GM18907 (cell line): Measurements from ENCODE around the gene SCARB1.
A peak's percentile ranks its signal among the peaks of the same experiment; 100 is the strongest.

Source experiments
- ATAC-seq: cut with Tn5 transposase; IDR thresholded peaks from one replicate; pipeline ENCODE4 v1.9.1; 2021; ENCODE audit warnings: mild to moderate bottlenecking, moderate library complexity; ENCODE audit not compliant: unreplicated experiment

The SCARB1 gene

DNA sequence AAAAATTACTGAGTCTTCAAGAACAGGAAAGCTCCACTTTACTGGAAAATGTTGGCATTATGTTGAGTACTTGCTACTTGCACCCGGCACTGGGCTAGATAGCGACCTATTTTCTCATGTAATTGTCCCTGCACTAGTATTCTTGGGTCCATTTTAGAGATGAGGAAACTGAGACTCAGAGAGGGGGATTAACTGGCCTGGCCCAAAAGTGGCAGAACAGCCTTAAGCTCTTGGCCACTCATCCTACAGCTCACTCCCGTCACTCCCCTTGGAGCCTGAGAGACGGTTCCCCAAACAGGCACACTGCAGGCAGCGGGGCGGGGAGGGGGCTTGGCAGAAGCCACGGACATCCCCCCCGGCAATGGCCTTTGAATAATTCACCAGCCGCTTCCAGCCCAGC, 113.9 kb downstream of the SCARB1 start:
- no peak for ATAC-seq

DNA sequence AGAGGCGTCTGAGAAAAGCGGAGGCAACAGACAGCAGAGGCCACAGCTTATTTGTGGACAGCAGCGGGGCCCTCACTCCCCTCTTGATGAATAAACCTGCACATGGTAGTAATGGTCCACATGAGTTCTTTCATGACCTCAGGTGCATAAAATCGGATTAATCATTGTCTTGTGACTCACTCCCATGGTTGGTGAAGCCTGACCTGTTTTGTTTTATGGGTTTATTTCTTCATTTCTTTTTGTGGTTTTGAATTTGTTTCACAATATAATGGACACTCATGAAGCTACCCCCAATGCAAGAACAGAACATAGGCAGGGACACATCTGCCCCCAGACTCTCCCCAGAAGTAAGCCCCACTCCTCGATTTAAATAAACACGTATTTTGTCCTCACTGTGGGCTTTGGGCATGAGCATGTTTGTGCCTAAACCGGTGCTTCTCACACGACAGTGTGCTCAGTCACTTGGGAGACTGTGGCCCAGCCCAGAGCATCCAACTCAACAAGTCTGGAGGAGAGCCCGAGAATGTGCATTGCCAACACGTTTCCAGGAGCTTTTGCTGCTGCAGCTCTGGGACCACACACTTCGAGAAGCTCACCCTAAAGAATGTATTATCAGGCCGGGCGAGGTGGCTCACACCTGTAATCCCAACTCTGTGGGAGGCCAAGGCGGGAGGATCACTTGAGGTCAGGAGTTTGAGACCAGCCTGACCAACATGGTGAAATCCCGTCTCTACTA, 116.1 kb downstream of the SCARB1 start:
- ATAC-seq, result peak; percentile 60

- ATAC-seq, result no peak
Observed at GRCh38 chr12:124746649-124747425, 116.8 kb downstream of the SCARB1 start.

DNA sequence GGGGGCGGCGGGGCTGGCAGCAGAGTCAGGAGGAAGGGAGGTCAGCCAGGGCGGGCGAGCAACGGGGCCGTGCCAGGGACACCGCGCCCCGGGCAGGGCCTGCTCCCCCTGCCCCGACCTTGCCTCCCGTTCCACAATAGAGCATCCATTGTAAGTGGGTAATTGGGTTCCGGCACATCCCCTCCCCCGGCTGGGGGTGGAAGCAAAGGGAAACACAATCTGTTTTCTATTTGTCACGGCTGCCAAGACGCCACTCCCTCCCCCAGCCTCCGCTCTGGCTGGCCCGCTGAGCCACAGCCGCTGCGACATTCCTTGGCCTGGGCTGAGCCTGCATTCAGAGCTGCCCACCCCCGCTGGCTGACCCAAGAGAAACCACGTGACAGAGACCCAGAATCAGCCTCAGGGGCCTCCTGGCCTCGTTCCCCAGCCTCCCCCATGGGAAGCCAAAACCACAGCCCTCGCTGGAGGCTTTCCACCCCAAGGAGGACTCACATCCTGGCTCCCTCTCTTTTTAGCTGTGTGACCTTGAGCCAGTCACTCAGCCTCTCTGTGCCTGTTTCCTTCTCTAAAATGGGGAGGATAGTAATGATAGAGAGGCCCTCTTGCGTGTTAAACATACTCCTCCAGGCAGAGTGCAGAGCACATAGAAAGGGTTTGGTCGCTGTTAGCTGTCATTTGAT, 117.6 kb downstream of the SCARB1 start:
- ATAC-seq, result peak; percentile 46

DNA sequence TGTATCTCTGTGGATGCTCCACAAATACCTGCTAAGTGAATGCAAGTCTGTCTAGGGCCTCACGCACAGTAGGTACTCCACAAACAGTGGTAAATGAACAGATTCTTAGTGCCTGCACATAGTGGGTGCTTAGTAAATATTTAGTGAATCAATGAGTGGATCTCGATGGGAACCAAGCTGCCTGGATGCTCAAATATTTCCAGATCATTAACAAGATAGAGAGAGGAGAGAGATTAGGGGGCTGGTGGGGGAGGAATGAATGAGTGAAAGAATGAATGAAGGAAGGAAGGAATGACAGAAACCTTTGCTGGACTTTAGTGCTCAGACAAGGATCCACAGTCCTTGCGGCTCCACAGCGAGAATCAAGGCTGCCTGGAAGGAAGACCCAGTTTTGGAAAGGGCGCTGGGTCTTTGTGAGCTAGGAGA, 118.2 kb downstream of the SCARB1 start:
- no peak for ATAC-seq

DNA sequence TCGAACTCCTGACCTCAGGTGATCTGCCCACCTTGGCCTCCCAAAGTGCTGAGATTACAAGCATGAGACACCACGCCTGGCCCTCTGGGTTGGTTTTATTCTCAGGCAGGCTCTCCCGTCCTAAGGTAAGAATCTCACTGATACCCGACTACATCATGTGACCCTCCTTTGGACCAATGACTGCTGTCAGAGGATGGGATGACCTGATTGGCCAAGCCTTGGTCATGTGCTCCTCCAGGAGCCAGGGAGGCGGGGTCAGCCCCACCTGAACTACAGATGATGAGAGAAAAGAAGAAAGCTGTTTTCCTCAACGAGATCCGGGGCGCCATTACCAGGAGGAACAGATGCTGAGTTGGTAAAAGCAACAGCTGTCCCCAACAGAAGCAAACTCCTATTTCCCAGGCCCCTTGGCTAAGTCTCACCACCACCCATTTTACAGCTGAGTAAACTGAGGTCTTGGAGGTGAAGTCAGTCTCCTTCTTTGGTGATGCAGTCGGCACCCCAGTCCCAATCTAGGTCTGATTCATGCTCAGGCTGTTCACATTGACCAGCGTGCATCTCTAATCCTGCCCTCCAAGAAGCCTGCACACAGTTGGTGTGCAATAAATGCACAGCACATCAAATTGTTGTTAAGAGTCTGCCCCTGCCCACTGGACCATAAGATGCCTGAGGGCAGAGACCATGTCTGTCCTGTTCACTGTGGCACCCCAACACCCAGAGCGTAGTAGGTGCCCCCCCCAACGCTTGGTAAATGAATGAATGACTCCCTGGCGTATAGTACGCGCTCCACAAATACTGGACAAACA, 118.8 kb downstream of the SCARB1 start:
- no peak for ATAC-seq

- ATAC-seq, result no peak
Observed at GRCh38 chr12:124744273-124744640, 119.4 kb downstream of the SCARB1 start.

- no peak for ATAC-seq
Observed at GRCh38 chr12:124743479-124744272, 120.0 kb downstream of the SCARB1 start.

DNA sequence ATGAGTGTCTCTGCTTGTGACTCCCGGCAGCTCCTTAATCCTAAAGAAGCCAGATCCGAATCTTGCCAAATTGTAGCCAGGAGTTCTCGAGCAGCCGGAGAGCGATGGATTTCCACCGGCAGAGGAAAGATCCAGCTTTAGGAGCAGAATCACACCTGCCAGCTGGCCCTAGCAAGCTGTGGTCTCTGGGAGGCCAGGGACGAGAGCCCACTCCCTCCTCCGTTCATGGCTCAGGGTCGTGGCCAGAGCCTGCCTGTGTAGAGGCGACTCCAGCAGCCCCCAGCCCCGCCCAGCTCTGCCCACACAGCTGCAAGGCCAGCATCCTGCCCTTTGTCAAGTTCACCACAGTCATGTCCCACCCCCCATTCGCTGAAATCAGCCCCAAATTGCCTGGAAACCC, 121.0 kb downstream of the SCARB1 start:
- no peak for ATAC-seq

DNA sequence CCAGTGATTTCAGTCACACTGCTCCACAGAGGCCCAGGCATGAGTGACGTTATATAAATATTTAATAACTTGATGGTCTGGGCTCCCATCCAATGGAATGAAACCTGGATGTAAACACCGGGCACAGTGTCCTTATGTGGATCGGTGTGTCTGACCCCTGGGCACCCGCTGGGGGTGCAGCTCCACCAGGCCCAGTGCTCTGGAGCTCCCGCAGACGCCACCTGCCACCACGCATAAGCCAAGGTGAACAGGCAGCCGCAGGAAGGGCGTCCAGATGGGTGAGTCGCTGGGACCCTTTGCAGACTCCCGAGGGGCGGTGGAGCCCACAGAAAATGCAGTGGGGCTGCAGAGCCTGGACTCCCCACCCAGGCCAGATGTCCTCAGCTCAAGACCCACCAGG, 121.6 kb downstream of the SCARB1 start:
- no peak for ATAC-seq

DNA sequence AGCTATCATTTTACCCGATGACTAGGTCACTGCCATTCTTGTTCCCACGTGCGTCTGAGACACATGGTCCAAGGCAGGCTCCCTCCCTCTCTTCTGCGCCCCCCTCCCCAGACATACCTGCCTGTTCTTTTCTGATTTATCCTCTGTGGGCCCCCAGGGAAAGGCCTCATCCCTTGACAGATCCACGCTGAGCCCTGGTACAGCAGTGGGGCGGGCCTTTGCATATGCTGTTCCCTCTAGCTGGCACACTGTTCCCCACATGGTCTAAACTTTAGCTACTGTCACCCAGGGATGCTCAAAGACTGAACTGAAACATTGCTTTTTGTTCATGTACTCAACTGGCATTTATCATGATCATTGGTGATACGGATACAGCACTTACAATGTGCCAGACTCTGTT, 122.5 kb downstream of the SCARB1 start:
- no peak for ATAC-seq

- no peak for ATAC-seq
Observed at GRCh38 chr12:124740691-124741137, 123.0 kb downstream of the SCARB1 start.

DNA sequence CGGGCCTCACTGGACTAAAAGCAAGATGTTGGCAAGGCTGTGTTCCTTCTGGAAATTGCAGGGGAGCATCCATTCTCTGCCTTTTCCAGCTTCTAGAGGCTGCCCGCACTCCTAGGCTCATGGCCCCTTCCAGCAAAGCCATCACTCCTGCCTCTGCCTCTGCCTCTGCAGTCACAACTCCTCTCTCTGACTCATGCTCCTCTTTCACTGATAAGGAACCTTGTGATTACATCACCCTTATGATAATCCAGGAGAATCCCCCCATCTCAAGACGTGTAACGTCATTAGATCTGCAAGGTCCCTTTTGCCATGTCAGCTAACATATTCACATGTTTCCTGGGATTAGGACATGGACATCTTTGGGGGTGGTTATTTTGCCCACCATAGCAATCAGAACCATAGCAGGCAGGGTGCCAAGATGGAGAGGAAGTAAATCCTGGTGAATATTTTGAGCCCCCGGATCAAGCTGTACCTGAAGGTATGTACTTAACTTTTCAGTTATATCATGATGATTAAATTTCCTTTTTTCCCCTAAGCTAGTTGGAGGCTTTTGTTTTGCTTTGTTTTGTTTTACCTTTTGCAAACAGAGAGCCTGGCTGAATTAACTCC, 123.6 kb downstream of the SCARB1 start:
- no peak for ATAC-seq

DNA sequence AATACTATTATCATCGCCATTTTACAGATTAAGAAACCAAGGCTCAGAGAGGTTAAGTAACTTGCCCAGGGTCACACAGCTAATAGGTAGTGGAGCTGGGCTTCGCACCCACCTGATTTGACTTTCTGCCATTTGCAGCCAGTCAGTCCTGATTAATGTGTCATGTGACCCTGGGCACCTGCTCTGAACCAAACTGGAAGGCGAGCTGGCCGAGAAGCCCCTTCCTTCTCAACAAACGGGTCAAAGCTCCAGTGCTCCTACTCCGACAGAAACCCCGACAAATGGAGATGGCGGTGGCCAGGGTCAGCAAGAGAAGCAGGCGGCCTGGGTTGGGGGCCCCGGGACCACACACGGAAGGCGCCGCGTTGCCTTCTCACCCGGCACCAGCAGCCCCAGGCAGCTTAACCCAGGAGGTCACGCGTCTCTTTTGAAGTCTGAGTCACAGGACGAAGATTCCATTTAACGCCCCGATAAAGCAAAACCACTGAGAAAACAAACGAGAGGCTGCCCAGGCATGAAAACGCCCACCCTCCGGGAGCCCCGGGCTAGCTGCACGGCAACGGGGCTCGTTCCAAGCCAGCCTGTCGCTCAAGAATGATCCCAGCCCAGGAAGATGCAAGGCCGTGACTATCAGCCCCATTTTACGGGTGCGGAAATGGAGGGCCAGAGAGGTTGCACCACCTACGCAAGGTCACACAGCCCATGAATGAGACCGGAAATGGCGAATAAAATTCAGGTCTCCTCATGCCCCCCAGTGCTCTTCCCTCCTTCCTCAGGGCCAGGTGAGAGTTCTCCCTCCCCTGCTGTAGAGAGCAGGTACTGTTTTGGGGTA, 124.8 kb downstream of the SCARB1 start:
- no peak for ATAC-seq

- ATAC-seq, result no peak
Observed at GRCh38 chr12:124737772-124738635, 125.7 kb downstream of the SCARB1 start.

DNA sequence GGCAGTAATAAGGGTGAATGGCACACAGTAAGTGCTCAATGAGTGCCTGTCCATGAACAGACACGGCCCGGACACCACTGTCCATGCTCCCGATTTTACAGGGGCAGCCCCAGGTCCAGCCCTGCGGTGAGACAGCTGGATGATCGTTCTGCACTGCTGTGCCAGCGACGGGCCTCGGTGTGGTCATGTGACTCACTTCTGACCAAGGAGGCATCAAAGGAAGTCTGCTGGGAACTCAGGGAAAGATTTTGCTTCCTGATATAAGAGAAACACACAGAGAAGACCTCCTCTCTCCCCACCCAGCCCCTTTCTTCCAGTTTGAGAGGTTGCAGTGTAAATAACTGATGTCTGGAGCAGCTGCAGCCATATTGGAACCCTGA, 126.6 kb downstream of the SCARB1 start:
- no peak for ATAC-seq

GRCh38 chr12:124736115-124737039, 127.3 kb downstream of the SCARB1 start:
- ATAC-seq, result no peak
